ENCODE measurements around the gene FAM20B. TPM values are rescaled to one million over a fixed set of nuclear protein-coding genes. Genes with fewer than 3 reads are reported as not detected.

FAM20B gene
- total and polyA plus RNA-seq, 2 of the 13 experiments (the other 11 are each of a cell fraction or from before 2014, with no cell fraction given): 13.8 to 26.9 TPM

DNA sequence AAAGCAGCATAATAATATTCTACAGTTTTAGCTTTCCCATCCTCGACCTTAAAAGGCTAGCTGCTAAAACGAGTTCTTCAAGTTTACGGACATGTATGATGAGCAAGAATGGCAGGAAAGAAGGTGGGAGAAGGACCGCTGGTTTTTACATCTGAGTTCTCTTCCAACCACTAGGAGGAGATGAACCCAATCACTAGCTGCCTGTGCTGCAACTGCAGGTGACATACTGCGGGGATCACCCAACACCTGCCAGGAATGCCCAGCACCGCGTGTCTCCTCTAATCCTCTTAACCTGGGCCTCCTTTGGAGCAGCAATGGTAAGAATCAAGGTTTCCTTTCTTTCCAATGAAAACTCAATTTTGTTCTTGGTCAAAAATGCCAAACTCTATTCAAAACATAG, 79.7 kb downstream of the FAM20B start:
- intact Hi-C loops (cut with micrococcal nuclease; ENCODE audit: unreplicated experiment): loop anchor here (1.0 to 5.0 kb wide), 2 partner anchors 23 to 87 kb away; partner anchors contain the start of gene TOR3A
- Histone ChIP-seq H3K36me3 (replicated peaks in 1 of 2; ENCODE audit: control insufficient read depth in 1 of 2, insufficient read depth in 2 of 2, low read length in 2 of 2) (peaks cover 16 to 37% of the 10 kb centered on the region in 2 experiments), H3K4me1 (ENCODE audit: insufficient read depth, low read length) (peaks cover 57% of the 10 kb centered on the region), H3K27me3 (ENCODE audit: control insufficient read depth in 1 of 2, insufficient read depth in 2 of 2, low read length in 2 of 2) (no peaks in the 10 kb centered on the region), H3K9me3 (ENCODE audit: low read length) (no peaks in the 10 kb centered on the region), H3K9ac (ENCODE audit: insufficient read depth, low read depth, low read length) (no peak overlapping the region; the same call in 1 of the 2 replicates), H3K4me2 (ENCODE audit: low read depth, low read length) (peak overlapping the region; percentile 64), H3K4me3 (replicated peaks in 1 of 3; ENCODE audit: insufficient read depth in 1 of 3, low read depth in 2 of 3, low read length in 3 of 3) (no peak overlapping the region; a peak in 1 of 6 replicates), H4K20me1 (ENCODE audit: insufficient read depth, low read length) (no peaks in the 10 kb centered on the region), H2AFZ (ENCODE audit: low read length) (no peak overlapping the region), H3K27ac (ENCODE audit: extremely low read length, insufficient read depth, low read length) (peak overlapping the region; percentile 66), H3K79me2 (ENCODE audit: insufficient read depth, low read length) (no peaks in the 10 kb centered on the region)
- ATAC-seq: peak; percentile 79
- ChIA-PET CTCF (ENCODE audit: low intra/inter-chr PET ratio, low total read pairs) (interaction anchor here (0.8 to 1.1 kb wide), 2 partner anchors 88 to 264 kb away, joined by 3 read pairs; no protein-coding TSS in a partner anchor), POLR2A (interaction anchor here (0.5 to 4.0 kb wide), 3 partner anchors 14 to 900 kb away, joined by 3 to 20 read pairs (median 6); partner anchors contain the start of gene TOR3A)
- no TSS peak for BruUV-seq (replicated peaks)
- DNase-seq (ENCODE audit: low spot score): peak; percentile 55
- in situ Hi-C loops (cut with HindIII; ENCODE audit: extremely low pct_ligation_motif_present, low pct_unique_long_range_greater_than_20kb): no loop called here
- peak; percentile 67 for FAIRE-seq
- WGBS (ENCODE audit: low lambda C conversion rate): 57% methylated on average over 7 of the region's 7 CpGs
- TF ChIP-seq, protein P1, sequence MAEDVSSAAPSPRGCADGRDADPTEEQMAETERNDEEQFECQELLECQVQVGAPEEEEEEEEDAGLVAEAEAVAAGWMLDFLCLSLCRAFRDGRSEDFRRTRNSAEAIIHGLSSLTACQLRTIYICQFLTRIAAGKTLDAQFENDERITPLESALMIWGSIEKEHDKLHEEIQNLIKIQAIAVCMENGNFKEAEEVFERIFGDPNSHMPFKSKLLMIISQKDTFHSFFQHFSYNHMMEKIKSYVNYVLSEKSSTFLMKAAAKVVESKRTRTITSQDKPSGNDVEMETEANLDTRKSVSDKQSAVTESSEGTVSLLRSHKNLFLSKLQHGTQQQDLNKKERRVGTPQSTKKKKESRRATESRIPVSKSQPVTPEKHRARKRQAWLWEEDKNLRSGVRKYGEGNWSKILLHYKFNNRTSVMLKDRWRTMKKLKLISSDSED (CRISPR knock-in tag; IDR thresholded peaks at IDR 0.05): no peak
- TF ChIP-seq ZNF589 (CRISPR knock-in tag; conservative IDR thresholded peaks at IDR 0.05) (no peak), SMC3 (IDR thresholded peaks at IDR 0.05; ENCODE audit: low read length) (peak; percentile 50; the same call in 1 of the 2 replicates), ZNF556 (CRISPR knock-in tag; IDR thresholded peaks at IDR 0.05; ENCODE audit: borderline replicate concordance) (0 out of 2 replicates have a peak, but pooled peaks have one; percentile 4), STAG1 (CRISPR knock-in tag; IDR thresholded peaks at IDR 0.05) (peak; percentile 53), XRCC5 (optimal IDR thresholded peaks at IDR 0.05; ENCODE audit: low read length) (peak; percentile 33)
- TF ChIP-seq, protein P2, sequence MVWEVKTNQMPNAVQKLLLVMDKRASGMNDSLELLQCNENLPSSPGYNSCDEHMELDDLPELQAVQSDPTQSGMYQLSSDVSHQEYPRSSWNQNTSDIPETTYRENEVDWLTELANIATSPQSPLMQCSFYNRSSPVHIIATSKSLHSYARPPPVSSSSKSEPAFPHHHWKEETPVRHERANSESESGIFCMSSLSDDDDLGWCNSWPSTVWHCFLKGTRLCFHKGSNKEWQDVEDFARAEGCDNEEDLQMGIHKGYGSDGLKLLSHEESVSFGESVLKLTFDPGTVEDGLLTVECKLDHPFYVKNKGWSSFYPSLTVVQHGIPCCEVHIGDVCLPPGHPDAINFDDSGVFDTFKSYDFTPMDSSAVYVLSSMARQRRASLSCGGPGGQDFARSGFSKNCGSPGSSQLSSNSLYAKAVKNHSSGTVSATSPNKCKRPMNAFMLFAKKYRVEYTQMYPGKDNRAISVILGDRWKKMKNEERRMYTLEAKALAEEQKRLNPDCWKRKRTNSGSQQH (CRISPR knock-in tag; IDR thresholded peaks at IDR 0.05; ENCODE audit: low read depth): no peak
- TF ChIP-seq, protein P3, sequence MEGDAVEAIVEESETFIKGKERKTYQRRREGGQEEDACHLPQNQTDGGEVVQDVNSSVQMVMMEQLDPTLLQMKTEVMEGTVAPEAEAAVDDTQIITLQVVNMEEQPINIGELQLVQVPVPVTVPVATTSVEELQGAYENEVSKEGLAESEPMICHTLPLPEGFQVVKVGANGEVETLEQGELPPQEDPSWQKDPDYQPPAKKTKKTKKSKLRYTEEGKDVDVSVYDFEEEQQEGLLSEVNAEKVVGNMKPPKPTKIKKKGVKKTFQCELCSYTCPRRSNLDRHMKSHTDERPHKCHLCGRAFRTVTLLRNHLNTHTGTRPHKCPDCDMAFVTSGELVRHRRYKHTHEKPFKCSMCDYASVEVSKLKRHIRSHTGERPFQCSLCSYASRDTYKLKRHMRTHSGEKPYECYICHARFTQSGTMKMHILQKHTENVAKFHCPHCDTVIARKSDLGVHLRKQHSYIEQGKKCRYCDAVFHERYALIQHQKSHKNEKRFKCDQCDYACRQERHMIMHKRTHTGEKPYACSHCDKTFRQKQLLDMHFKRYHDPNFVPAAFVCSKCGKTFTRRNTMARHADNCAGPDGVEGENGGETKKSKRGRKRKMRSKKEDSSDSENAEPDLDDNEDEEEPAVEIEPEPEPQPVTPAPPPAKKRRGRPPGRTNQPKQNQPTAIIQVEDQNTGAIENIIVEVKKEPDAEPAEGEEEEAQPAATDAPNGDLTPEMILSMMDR (CRISPR knock-in tag; IDR thresholded peaks at IDR 0.05): peak; percentile 72
- TF ChIP-seq, protein P4, sequence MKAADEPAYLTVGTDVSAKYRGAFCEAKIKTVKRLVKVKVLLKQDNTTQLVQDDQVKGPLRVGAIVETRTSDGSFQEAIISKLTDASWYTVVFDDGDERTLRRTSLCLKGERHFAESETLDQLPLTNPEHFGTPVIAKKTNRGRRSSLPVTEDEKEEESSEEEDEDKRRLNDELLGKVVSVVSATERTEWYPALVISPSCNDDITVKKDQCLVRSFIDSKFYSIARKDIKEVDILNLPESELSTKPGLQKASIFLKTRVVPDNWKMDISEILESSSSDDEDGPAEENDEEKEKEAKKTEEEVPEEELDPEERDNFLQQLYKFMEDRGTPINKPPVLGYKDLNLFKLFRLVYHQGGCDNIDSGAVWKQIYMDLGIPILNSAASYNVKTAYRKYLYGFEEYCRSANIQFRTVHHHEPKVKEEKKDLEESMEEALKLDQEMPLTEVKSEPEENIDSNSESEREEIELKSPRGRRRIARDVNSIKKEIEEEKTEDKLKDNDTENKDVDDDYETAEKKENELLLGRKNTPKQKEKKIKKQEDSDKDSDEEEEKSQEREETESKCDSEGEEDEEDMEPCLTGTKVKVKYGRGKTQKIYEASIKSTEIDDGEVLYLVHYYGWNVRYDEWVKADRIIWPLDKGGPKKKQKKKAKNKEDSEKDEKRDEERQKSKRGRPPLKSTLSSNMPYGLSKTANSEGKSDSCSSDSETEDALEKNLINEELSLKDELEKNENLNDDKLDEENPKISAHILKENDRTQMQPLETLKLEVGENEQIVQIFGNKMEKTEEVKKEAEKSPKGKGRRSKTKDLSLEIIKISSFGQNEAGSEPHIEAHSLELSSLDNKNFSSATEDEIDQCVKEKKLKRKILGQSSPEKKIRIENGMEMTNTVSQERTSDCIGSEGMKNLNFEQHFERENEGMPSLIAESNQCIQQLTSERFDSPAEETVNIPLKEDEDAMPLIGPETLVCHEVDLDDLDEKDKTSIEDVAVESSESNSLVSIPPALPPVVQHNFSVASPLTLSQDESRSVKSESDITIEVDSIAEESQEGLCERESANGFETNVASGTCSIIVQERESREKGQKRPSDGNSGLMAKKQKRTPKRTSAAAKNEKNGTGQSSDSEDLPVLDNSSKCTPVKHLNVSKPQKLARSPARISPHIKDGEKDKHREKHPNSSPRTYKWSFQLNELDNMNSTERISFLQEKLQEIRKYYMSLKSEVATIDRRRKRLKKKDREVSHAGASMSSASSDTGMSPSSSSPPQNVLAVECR (CRISPR knock-in tag; IDR thresholded peaks at IDR 0.05; ENCODE audit: borderline replicate concordance): peak; percentile 3; the same call in 1 of the 2 replicates
- TF ChIP-seq, protein P5, sequence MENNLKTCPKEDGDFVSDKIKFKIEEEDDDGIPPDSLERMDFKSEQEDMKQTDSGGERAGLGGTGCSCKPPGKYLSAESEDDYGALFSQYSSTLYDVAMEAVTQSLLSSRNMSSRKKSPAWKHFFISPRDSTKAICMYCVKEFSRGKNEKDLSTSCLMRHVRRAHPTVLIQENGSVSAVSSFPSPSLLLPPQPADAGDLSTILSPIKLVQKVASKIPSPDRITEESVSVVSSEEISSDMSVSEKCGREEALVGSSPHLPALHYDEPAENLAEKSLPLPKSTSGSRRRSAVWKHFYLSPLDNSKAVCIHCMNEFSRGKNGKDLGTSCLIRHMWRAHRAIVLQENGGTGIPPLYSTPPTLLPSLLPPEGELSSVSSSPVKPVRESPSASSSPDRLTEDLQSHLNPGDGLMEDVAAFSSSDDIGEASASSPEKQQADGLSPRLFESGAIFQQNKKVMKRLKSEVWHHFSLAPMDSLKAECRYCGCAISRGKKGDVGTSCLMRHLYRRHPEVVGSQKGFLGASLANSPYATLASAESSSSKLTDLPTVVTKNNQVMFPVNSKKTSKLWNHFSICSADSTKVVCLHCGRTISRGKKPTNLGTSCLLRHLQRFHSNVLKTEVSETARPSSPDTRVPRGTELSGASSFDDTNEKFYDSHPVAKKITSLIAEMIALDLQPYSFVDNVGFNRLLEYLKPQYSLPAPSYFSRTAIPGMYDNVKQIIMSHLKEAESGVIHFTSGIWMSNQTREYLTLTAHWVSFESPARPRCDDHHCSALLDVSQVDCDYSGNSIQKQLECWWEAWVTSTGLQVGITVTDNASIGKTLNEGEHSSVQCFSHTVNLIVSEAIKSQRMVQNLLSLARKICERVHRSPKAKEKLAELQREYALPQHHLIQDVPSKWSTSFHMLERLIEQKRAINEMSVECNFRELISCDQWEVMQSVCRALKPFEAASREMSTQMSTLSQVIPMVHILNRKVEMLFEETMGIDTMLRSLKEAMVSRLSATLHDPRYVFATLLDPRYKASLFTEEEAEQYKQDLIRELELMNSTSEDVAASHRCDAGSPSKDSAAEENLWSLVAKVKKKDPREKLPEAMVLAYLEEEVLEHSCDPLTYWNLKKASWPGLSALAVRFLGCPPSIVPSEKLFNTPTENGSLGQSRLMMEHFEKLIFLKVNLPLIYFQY (CRISPR knock-in tag; IDR thresholded peaks at IDR 0.05; ENCODE audit: borderline replicate concordance): 0 out of 2 replicates have a peak, but pooled peaks have one; percentile 0
